ENCODE data around the gene EVPLL. TPM values are rescaled to one million over a fixed set of nuclear protein-coding genes. Genes with fewer than 3 reads are reported as not detected.
"Not testable (repeated sequence)": the region's sequence is repeated elsewhere in the genome, so short reads cannot be mapped to it uniquely, and the experiment has no call there.

Gene EVPLL
- total RNA-seq = 2.1 TPM

- DNase-seq (ENCODE audit: low spot score) = peak; percentile 92
These were observed at the start of gene EVPLL for GRCh38 chr17:18377437-18378204. Gene EVPLL (plus strand): TSS chr17:18377778. CDS start chr17:18380938, 3,160 bp downstream.

DNA sequence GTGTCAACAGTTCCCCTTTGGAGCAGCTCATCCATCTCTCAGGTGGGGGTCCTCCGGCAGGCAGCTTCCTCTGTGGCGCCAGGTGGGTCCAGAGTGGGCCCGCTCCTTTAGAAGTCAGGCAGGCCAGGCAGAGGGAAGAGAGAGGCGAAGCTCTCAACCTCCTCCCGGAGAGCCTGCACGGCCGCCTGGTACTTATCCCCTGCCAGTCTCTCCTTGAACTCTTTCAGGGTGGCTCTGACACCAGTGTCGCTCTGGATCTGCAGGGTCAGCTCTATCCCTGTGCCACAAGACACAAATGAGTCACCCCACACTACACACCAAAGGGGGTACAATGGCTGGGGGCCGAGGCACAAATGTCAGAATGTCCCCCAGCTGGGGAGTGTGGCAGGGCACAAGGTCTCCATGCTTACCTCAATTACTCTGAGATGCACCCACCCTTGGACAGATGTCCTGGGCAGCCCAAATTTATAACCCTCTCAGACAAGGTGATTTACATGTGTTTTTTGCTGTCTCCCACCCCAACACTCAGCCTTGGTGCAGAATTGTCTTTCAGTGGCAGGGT, 48.9 kb upstream of the EVPLL start:
- DNase-seq (ENCODE audit: low spot score) = no peak

DNA sequence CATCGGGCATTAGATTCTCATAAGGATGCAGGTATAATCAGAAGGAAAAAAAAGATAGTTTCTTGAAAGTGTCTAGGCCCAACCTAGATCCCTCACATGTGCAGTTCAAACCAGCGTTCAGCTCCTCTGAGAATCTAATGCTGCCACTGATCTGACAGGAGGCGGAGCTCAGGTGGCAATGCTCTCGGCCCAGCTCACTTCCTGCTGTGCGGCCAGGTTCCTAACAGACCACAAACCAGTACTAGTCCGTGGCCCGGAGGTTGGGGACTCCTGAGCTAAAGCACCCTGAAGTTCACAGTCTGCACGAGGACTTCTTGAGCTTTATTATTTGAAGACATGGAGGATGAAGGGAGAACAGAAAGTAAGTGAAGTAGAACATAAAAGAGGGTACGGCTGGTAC, 45.7 kb upstream of the EVPLL start:
- DNase-seq (ENCODE audit: low spot score) = no peak

- DNase-seq (ENCODE audit: low spot score) = no peak
These were observed 44.6 kb upstream of the EVPLL start for GRCh38 chr17:18332909-18333489.

- DNase-seq (ENCODE audit: low spot score) = not testable (repeated sequence)
These were observed 39.4 kb upstream of the EVPLL start for GRCh38 chr17:18338158-18338557.

DNA sequence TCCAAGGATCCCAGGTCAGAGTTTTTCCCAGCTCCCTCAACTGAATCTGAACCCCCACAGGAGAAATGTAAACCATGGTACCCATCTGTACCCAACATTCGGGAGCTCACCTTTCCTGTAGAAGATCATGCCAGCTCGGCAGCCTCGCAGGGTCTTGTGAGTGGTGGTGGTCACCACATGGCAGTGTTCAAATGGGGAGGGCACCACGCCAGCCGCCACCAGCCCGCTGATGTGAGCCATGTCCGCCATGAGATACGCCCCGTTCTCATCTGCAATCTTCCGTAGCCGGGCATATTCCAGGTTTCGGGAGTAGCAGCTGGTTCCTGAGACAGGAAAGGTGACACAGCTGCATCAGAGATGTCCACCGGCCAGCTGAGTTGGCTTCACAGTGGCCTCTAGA, 37.6 kb upstream of the EVPLL start:
- no peak for DNase-seq (ENCODE audit: low spot score)

DNA sequence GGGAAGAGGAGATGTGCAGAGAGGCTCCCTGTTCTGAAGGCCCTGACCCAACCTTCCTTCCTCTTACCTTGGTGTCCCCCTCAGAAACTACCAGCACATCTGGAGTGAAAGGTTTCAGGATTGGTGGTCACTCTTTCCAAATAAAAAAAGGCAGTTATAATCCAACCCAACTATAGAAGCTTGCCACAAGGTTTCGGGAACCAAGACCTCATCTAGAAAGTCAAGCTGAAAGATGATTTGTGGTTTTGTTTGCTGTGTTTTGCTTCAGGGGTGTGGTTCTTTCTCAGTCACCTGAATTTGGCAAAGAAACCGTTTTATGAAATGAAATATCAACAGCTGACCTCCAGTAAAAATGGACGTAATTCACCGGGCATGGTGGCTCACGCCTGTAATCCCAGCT, 33.6 kb upstream of the EVPLL start:
- no peak for DNase-seq (ENCODE audit: low spot score)

GRCh38 chr17:18353541-18353940, 24.0 kb upstream of the EVPLL start:
- DNase-seq (ENCODE audit: low spot score) = no peak

DNA sequence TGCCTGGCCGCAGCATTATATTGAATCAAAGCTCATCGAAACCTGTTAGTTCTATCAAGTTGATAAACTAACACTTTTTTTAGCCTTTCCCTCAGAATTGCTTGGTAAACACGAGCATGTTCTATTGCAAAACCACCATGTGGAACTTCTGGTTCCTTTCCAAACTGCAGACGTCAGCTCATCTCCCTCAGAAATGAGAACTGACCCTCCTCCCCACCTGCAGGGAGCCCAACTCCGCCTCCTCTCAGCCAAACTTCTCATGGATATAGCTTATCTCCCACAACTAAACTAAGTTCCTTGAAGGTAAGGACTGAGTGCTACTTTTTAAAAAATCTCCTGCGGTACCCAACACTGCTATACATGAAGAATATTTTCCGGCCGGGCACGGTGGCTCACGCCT, 21.0 kb upstream of the EVPLL start:
- DNase-seq (ENCODE audit: low spot score) = no peak

DNA sequence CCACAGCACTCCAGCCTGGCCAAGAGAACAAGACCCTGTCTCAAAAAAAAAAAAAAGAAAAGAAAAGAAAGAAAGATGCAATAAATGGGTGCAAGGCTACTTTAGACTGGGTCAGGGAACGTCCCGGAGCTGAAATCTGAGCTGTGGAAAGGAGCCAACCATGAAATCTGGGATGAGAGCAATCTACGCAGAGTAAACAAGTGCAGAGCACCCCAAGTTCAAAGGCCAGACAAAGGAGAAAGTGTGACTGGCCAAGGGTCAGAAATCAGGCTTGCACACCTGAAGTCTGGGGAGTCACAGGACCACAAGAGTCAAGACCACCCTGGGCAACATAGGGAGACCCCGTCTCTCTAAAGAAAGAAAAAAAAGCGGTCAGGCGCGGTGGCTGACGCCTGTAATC, 17.1 kb upstream of the EVPLL start:
- DNase-seq (ENCODE audit: low spot score) = no peak

DNA sequence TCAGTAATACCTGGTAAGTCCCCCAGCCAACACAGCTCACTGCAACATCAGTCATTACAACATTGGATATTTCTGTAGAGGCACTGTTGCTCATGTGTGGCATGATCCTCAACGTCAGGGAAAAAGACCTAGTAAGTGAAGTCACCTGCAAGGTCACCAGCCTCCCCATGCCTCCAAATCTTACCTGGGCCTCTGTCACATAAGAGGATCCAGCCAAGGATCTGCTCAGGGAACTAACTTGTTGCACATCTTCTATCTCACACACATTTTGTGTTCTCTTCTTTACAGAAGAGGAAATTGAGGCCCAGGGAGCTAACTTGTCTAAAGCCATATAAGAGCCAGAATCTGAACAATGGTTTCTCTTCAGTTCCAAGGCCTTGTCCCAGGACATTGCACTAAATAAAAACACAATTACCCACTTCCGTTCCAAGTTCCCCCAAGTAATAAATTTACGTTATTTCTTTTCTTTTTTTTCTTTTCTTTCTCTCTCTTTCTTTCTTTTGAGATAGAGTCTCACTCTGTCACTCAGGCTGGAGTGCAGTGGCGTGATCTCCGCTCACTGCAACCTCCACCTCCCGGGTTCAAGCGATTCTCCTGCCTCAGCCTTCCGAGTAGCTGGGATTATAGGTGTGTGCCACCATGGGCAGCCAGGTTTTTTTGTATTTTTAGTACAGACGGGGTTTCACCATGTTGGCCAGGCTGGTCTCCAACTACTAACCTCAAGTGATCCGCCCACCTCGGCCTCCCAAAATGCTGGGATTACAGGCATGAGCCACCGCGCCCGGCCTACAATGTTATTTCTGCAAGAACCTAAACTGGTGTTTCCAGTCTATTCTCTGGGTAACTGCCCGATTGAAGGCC, 15.5 kb upstream of the EVPLL start:
- no peak for DNase-seq (ENCODE audit: low spot score)

DNA sequence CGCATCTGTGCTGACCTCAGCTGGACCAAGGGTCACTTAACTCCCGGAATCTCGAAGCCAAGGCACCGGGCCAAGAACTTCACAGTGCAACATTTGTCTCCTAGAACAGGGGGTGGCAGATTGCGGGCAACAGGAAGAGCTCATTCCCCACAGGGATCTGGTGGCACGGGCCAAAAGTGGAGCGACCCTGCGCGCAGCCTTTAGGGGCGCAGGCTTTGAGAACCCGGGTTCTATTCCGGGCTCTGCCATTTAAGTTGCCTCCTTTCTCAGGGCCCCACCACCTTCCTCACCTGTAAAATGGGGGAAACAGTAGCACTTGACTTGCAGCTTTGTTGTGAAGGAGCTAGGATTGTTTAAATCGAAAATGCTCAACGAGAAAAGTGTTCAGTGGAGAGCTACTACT, 14.9 kb upstream of the EVPLL start:
- DNase-seq (ENCODE audit: low spot score) = peak; percentile 58

- DNase-seq (ENCODE audit: low spot score) = peak; percentile 94
These were observed 14.2 kb upstream of the EVPLL start, which contains the start of gene SHMT1 for GRCh38 chr17:18363101-18364049. Gene SHMT1 (minus strand): TSS chr17:18363550. CDS start chr17:18355981, 7,569 bp downstream.

- DNase-seq (ENCODE audit: low spot score) = no peak
These were observed 13.4 kb upstream of the EVPLL start for GRCh38 chr17:18364166-18364565.

DNA sequence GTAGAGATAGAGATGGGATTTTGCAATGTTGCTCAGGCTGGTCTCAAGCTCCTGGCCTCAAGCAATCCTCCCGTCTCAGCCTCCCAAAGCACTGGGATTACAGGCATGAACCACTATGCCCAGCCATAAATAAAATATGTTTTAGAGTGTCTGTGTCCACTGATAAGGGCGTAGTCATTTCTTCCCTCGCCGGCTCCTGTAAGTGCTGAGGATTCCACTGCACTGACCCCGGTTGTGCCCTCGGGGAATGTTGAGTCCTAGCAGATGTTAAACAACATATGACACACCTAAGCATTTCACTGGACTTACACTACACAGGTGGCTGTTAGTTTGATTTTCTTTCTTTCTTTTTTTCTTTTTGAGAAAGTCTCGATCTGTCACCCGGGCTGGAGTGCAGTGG, 8.6 kb upstream of the EVPLL start:
- no peak for DNase-seq (ENCODE audit: low spot score)

GRCh38 chr17:18370761-18371160, 6.8 kb upstream of the EVPLL start:
- DNase-seq (ENCODE audit: low spot score) = no peak

DNA sequence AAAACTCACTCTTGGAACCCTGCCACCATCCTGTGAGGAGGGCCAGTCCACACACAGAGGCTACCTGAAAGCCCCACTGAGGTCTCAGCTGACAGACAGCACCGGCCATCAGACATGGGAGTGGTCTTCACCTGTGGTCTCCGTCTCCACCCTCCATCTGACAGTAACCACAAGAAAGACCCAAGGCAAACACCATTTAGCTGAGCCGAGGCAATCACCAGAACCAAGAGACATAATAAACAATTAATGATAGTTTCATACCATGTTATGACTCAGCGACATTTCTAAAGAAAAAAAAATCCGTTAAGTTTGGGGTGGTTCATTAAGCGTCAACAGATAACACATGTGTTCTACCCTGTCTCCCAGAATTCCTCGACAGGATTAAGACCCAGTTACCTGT, 6.1 kb upstream of the EVPLL start:
- DNase-seq (ENCODE audit: low spot score) = no peak

DNA sequence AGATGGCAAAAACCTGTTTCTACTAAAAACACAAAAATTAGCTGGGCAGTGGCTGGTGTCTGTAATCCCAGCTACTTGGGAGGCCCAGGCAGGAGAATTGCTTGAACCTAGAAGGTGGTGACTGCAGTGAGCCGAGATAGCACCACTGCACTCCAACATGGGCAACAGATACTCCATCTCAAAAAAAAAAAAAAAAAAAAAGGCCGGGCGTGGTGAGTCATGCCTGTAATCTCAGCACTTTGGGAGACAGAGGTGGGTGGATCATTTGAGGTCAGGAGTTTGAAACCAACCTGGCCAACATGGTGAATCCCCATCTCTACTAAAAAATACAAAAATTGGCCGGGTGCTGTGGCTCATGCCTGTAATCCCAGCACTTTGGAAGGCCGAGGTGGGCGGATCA, 4.4 kb upstream of the EVPLL start:
- not testable (repeated sequence) for DNase-seq (ENCODE audit: low spot score)

- DNase-seq (ENCODE audit: low spot score) = no peak
These were observed 3.4 kb upstream of the EVPLL start for GRCh38 chr17:18374216-18374615.

DNA sequence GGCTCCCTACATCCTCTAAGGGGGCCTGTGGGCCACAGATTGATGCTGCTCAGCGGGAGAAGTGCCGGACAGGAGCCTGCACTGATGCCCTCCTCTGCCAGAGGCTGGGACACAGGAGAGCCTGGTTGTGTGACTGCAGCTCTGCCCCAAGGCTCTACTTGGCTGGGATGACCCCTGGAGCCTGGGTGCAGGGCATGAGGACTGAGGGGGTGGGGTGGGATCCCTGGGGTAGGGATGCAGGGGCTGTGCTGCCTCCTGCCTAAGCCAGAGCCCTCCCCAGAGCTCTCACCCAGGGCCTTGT, 577 bp downstream of the EVPLL start:
- no peak for DNase-seq (ENCODE audit: low spot score)

- DNase-seq (ENCODE audit: low spot score) = not testable (repeated sequence)
These were observed 1.0 kb downstream of the EVPLL start for GRCh38 chr17:18378614-18379013.
